K562 (cell line): ENCODE data around the gene LPIN1. TPM values are rescaled to one million over a fixed set of nuclear protein-coding genes. Genes with fewer than 3 reads are reported as not detected.

Experiments used
- ADNP ChIP-seq: fragments of 200-800 bp; sonication (Bioruptor generic); IDR thresholded peaks from 2 replicates; pipeline ENCODE4 v1.6.1; 2016; ENCODE audit warnings: missing genetic modification characterization, missing compliant biosample characterization
- AFF1 ChIP-seq, 2 experiments: fragments of 450-650 bp; IDR thresholded peaks; 2 replicates each; pipeline ENCODE4 v1.6.1; 2018; ENCODE audit warnings: mild to moderate bottlenecking in 2 of 2, low read depth in 1 of 2; ENCODE audit not compliant: partially characterized antibody in 2 of 2
- BRF1 ChIP-seq: IDR thresholded peaks from 3 replicates; pipeline ENCODE4 v1.6.1; 2011; ENCODE audit warnings: borderline replicate concordance, mild to moderate bottlenecking; ENCODE audit not compliant: insufficient read length; ENCODE audit errors: extremely low read depth
- CAMTA2 ChIP-seq: fragments of 250-450 bp; sonication (Bioruptor Pico); conservative IDR thresholded peaks from 2 replicates; pipeline ENCODE4 v1.5.1; 2022
- CHD4 ChIP-seq: fragments of 200-600 bp; sonication (generic); IDR thresholded peaks from 3 replicates; pipeline ENCODE4 v1.6.1; 2012; ENCODE audit warnings: low read depth, mild to moderate bottlenecking, mixed read lengths, low read length, inconsistent platforms; ENCODE audit not compliant: insufficient read depth, insufficient replicate concordance, poor library complexity, severe bottlenecking
- CREB1 ChIP-seq, 2 experiments: sonication (generic) in 1 of 2; formaldehyde crosslinking in 1 of 2; IDR thresholded peaks; 2 replicates each; pipeline versions ENCODE4 v1.6.1 to v1.8.0; 2012 to 2022; ENCODE audit warnings: inconsistent platforms in 1 of 2, mild to moderate bottlenecking in 1 of 2, missing genetic modification reagents in 1 of 2, moderate library complexity in 1 of 2
- DMBX1 ChIP-seq: fragments of 250-450 bp; sonication (Bioruptor Pico); IDR thresholded peaks from 2 replicates; pipeline ENCODE4 v1.8.0; 2022; ENCODE audit warnings: inconsistent platforms, mild to moderate bottlenecking, moderate library complexity, borderline replicate concordance
- FIP1L1 ChIP-seq: fragments of 200-400 bp; formaldehyde crosslinking; IDR thresholded peaks from 2 replicates; pipeline ENCODE4 v1.6.1; 2018; ENCODE audit warnings: mild to moderate bottlenecking, low read depth, low read length; ENCODE audit not compliant: poor library complexity, severe bottlenecking
- FOXA1 ChIP-seq: fragments of 450-650 bp; IDR thresholded peaks from 2 replicates; pipeline ENCODE4 v1.6.1; 2016; ENCODE audit warnings: mild to moderate bottlenecking, borderline replicate concordance
- FOXJ2 ChIP-seq: fragments of 200-800 bp; sonication (Bioruptor generic); IDR thresholded peaks from 2 replicates; pipeline ENCODE4 v1.6.1; 2016; ENCODE audit warnings: missing genetic modification characterization, missing compliant biosample characterization
- KAT2B ChIP-seq: IDR thresholded peaks from one replicate; pipeline ENCODE4 v1.6.1; 2012; ENCODE audit warnings: low read depth, mild to moderate bottlenecking, control low read depth, inconsistent platforms, low read length, moderate library complexity
- NR2C1 ChIP-seq, 2 experiments: fragments of 450-650 bp; IDR thresholded peaks; 2 replicates each; pipeline ENCODE4 v1.6.1; 2017; ENCODE audit warnings: mild to moderate bottlenecking in 2 of 2, antibody characterized with exemption in 1 of 2, inconsistent platforms in 1 of 2, missing compliant biosample characterization in 1 of 2, missing genetic modification characterization in 1 of 2
- RBM22 ChIP-seq: fragments of 200-400 bp; formaldehyde crosslinking; IDR thresholded peaks from 2 replicates; pipeline ENCODE4 v1.6.1; 2018; ENCODE audit warnings: low read length, low read depth; ENCODE audit not compliant: poor library complexity, severe bottlenecking
- SIX5 ChIP-seq, 2 experiments: IDR thresholded peaks; 2 replicates each; pipeline ENCODE4 v1.6.1; 2011; ENCODE audit warnings: low read length in 2 of 2, borderline replicate concordance in 1 of 2, low read depth in 1 of 2, mild to moderate bottlenecking in 1 of 2, moderate library complexity in 1 of 2; ENCODE audit not compliant: insufficient read depth in 1 of 2
- STAT5B ChIP-seq: fragments of 250-450 bp; sonication (Bioruptor Pico); IDR thresholded peaks from 2 replicates; pipeline ENCODE4 v1.8.0; 2021; ENCODE audit warnings: mild to moderate bottlenecking, inconsistent platforms
- TGIF2 ChIP-seq: sonication (generic); formaldehyde crosslinking; IDR thresholded peaks from 2 replicates; pipeline ENCODE4 v1.8.1; 2022; ENCODE audit warnings: mild to moderate bottlenecking, missing genetic modification reagents, moderate library complexity
- TRIM25 ChIP-seq: fragments of 450-650 bp; IDR thresholded peaks from 2 replicates; pipeline ENCODE4 v1.7.0; 2016; ENCODE audit warnings: borderline replicate concordance
- WHSC1 ChIP-seq: IDR thresholded peaks from one replicate; pipeline ENCODE4 v1.6.1; 2012; ENCODE audit warnings: low read length, control low read depth, inconsistent platforms
- ZNF121 ChIP-seq: sonication (generic); formaldehyde crosslinking; conservative IDR thresholded peaks from 2 replicates; pipeline ENCODE4 v1.8.0; 2022; ENCODE audit warnings: missing genetic modification reagents
- ZNF274 ChIP-seq: IDR thresholded peaks from 2 replicates; pipeline ENCODE4 v1.6.1; 2011; ENCODE audit warnings: low read depth, mild to moderate bottlenecking, low read length, moderate library complexity, borderline replicate concordance
- ZNF77 ChIP-seq: fragments of 250-450 bp; sonication (Bioruptor Pico); IDR thresholded peaks from 2 replicates; pipeline ENCODE4 v1.5.0; 2020
- polyA plus RNA-seq, 8 experiments: library from polyadenylated mRNA; depleted of rRNA in 4 of 8; stranded (reverse) in 5 of 8; unstranded in 3 of 8; fragments of >200 nt; fragmentation: Nextera tagmentation in 2 of 8; fragmentation: Illumina TruSeq in 1 of 8; extraction: Ambion mirVana in 2 of 8; extraction: Trizol in 1 of 8; gene quantifications; 2 replicates each; pipeline versions ENCODE4 v1.2.1 to v1.2.3, GENCODE V29; 2011 to 2014; ENCODE audit warnings: inconsistent platforms in 1 of 8, missing spikeins in 1 of 8
- total RNA-seq, 7 experiments: library from RNA; depleted of rRNA in 6 of 7; stranded (reverse); fragments of >200 nt in 6 of 7; fragmentation: Illumina TruSeq in 2 of 7; extraction: Trizol in 2 of 7; gene quantifications; 2 replicates each; pipeline versions ENCODE4 v1.2.1 to v1.2.3, GENCODE V29; 2011 to 2021; ENCODE audit warnings: low replicate concordance in 1 of 7

LPIN1 gene
- total and polyA plus RNA-seq, 9 of the 15 experiments (the other 6 are each of a cell fraction or from before 2014, with no cell fraction given): 9.2 to 84.0 (median 27.8) TPM

- peak; percentile 17; the same call in 1 of the 2 replicates for TF ChIP-seq ADNP (tag)
- TF ChIP-seq ZNF274: no peak
- no peak for TF ChIP-seq STAT5B
- TF ChIP-seq KAT2B: no peak
- TF ChIP-seq TRIM25: no peak
- TF ChIP-seq NR2C1 (IDR thresholded peaks at IDR 0.05): no peak
- 0 out of 2 replicates have a peak, but pooled peaks have one; percentile 23 for TF ChIP-seq NR2C1 (tag; IDR thresholded peaks at IDR 0.05)
- no peak for TF ChIP-seq CAMTA2 (CRISPR knock-in tag)
- no peak for TF ChIP-seq FIP1L1
- TF ChIP-seq FOXJ2 (tag): no peak
- TF ChIP-seq DMBX1 (CRISPR knock-in tag): no peak
- TF ChIP-seq CREB1 (IDR thresholded peaks at IDR 0.05): no peak
- TF ChIP-seq CREB1 (CRISPR knock-in tag; IDR thresholded peaks at IDR 0.05): peak; percentile 56; the same call in 1 of the 2 replicates
- no peak for TF ChIP-seq ZNF77 (CRISPR knock-in tag)
- no peak for TF ChIP-seq CHD4
- no peak for TF ChIP-seq WHSC1
- no peak for TF ChIP-seq FOXA1
- peak; percentile 48 to 92 for TF ChIP-seq AFF1 (IDR thresholded peaks at IDR 0.05; ENCODE audit: low read depth in 1 of 2, partially characterized antibody in 2 of 2)
- TF ChIP-seq TGIF2 (CRISPR knock-in tag): no peak
- TF ChIP-seq ZNF121: no peak
- TF ChIP-seq SIX5 (IDR thresholded peaks at IDR 0.05; ENCODE audit: borderline replicate concordance in 1 of 2, insufficient read depth in 1 of 2, low read depth in 1 of 2, low read length in 2 of 2): no peak
- TF ChIP-seq BRF1: no peak
- TF ChIP-seq RBM22: no peak
These were observed 117.3 kb downstream of the LPIN1 start (continued) for GRCh38 chr2:11863513-11864328.
